Fibroblast of lung (primary cell): ENCODE measurements around the gene ASAP2. TPM values are rescaled to one million over a fixed set of nuclear protein-coding genes. Genes with fewer than 3 reads are reported as not detected.

ENCODE experiments used
- DNase-seq, 2 donors: peaks; one replicate each; pipeline versions ENCODE4 v3.0.0 to v3.0.0-alpha.2; 2010; ENCODE audit warnings: low read depth in 2 of 2
- H2AFZ ChIP-seq: 2 replicates; pipeline ENCODE4 v1.5.1; 2012; ENCODE audit warnings: low read length, control low read depth, inconsistent platforms
- H3K27ac ChIP-seq: 2 replicates; pipeline ENCODE4 v1.5.1; 2011; ENCODE audit warnings: low read length, control low read depth; ENCODE audit not compliant: insufficient read depth
- H3K27me3 ChIP-seq: 2 replicates; pipeline ENCODE4 v1.5.1; 2011; ENCODE audit warnings: mild to moderate bottlenecking, low read length; ENCODE audit not compliant: control insufficient read depth, insufficient read depth
- H3K36me3 ChIP-seq: 2 replicates; pipeline ENCODE4 v1.5.1; 2011; ENCODE audit warnings: low read length; ENCODE audit not compliant: control insufficient read depth, insufficient read depth
- H3K4me1 ChIP-seq: 2 replicates; pipeline ENCODE4 v1.5.1; 2011; ENCODE audit warnings: low read length; ENCODE audit not compliant: control insufficient read depth, insufficient read depth; ENCODE audit errors: extremely low read depth
- H3K4me2 ChIP-seq: 2 replicates; pipeline ENCODE4 v1.5.1; 2011; ENCODE audit warnings: low read length, control low read depth; ENCODE audit not compliant: insufficient read depth; ENCODE audit errors: extremely low read depth
- H3K4me3 ChIP-seq, 4 experiments: fragments of 200-600 bp in 1 of 4; sonication (generic) in 1 of 4; replicated peaks in 1 of 4; 2 replicates each; pipeline ENCODE4 v1.5.1; 2011 to 2016; ENCODE audit warnings: low read length in 4 of 4, low read depth in 3 of 4, mild to moderate bottlenecking in 3 of 4, control low read depth in 2 of 4, inconsistent platforms in 1 of 4, mixed read lengths in 1 of 4; ENCODE audit not compliant: insufficient read depth in 1 of 4; ENCODE audit errors: control extremely low read depth in 1 of 4
- H3K79me2 ChIP-seq: 2 replicates; pipeline ENCODE4 v1.5.1; 2012; ENCODE audit warnings: mild to moderate bottlenecking, low read length, inconsistent platforms; ENCODE audit not compliant: control insufficient read depth, insufficient read depth
- H3K9ac ChIP-seq: 2 replicates; pipeline ENCODE4 v1.5.1; 2011; ENCODE audit warnings: mild to moderate bottlenecking, low read length, control low read depth; ENCODE audit not compliant: insufficient read depth
- H3K9me3 ChIP-seq: 2 replicates; pipeline ENCODE4 v1.5.1; 2012; ENCODE audit warnings: low read depth, low read length; ENCODE audit not compliant: control insufficient read depth, insufficient read depth
- H4K20me1 ChIP-seq: 2 replicates; pipeline ENCODE4 v1.5.1; 2011; ENCODE audit warnings: low read length; ENCODE audit not compliant: control insufficient read depth, insufficient read depth; ENCODE audit errors: extremely low read depth
- CTCF ChIP-seq, 2 donors: IDR thresholded peaks in 1 of 2; conservative IDR thresholded peaks in 1 of 2; 1 replicate in 1 of 2; 2 replicates in 1 of 2; pipeline ENCODE4 v1.5.1; 2011 to 2012; ENCODE audit warnings: low read length in 2 of 2, control low read depth in 1 of 2, inconsistent platforms in 1 of 2, low read depth in 1 of 2, mild to moderate bottlenecking in 1 of 2
- EZH2 ChIP-seq: IDR thresholded peaks from 2 replicates; pipeline ENCODE4 v1.5.1; 2012; ENCODE audit warnings: low read length, control low read depth, mild to moderate bottlenecking; ENCODE audit errors: missing control alignments
- polyA plus RNA-seq, 2 donors: library from polyadenylated mRNA; depleted of rRNA in 1 of 2; stranded (reverse) in 1 of 2; unstranded in 1 of 2; fragments of >200 nt; gene quantifications; 2 replicates each; pipeline ENCODE4 v1.2.1, GENCODE V29; 2011 to 2012; ENCODE audit warnings: missing spikeins in 1 of 2
- total RNA-seq: library from RNA; depleted of rRNA; stranded (reverse); fragments of >200 nt; gene quantifications from 2 replicates; pipeline ENCODE4 v1.2.1, GENCODE V29; 2014

The ASAP2 gene
- total and polyA plus RNA-seq, 2 donors (not counting 1 experiment from before 2014, with no cell fraction given) = 19.2 to 19.9 TPM

GRCh38 chr2:9313443-9313842 is 106.8 kb downstream of the ASAP2 start:
- H2AFZ ChIP-seq = no peak overlapping the region
- no peaks in the 10 kb centered on the region for H3K9me3 ChIP-seq
- H3K9ac ChIP-seq = no peak overlapping the region
- H3K4me2 ChIP-seq = no peak overlapping the region
- H4K20me1 ChIP-seq = no peaks in the 10 kb centered on the region
- H3K27me3 ChIP-seq = no peaks in the 10 kb centered on the region
- peaks cover 18% of the 10 kb centered on the region for H3K4me1 ChIP-seq
- peak; percentile 22 to 62 for DNase-seq
- no peak for TF ChIP-seq EZH2
- TF ChIP-seq CTCF (conservative IDR thresholded peaks at IDR 0.05 in 1 of 2, IDR thresholded peaks at IDR 0.05 in 1 of 2; ENCODE audit: low read depth in 1 of 2, low read length in 2 of 2) = no peak
- peaks cover 3% of the 10 kb centered on the region for H3K36me3 ChIP-seq
- H3K27ac ChIP-seq = no peak overlapping the region
- H3K79me2 ChIP-seq = peaks cover 15% of the 10 kb centered on the region
- H3K4me3 ChIP-seq = no peak overlapping the region

- Histone ChIP-seq H3K4me1 (peaks cover 16% of the 10 kb centered on the region), H3K4me3 (no peak overlapping the region), H3K9me3 (no peaks in the 10 kb centered on the region), H3K9ac (no peak overlapping the region), H3K79me2 (peaks cover 13% of the 10 kb centered on the region), H3K36me3 (peaks cover 4% of the 10 kb centered on the region), H3K27me3 (no peaks in the 10 kb centered on the region), H3K27ac (no peak overlapping the region), H2AFZ (no peak overlapping the region), H3K4me2 (no peak overlapping the region), H4K20me1 (no peaks in the 10 kb centered on the region)
- TF ChIP-seq CTCF (conservative IDR thresholded peaks at IDR 0.05 in 1 of 2, IDR thresholded peaks at IDR 0.05 in 1 of 2; ENCODE audit: low read depth in 1 of 2, low read length in 2 of 2) (no peak), EZH2 (no peak)
- DNase-seq = no peak
Observed at GRCh38 chr2:9315280-9315847, 108.8 kb downstream of the ASAP2 start.

- TF ChIP-seq EZH2 = no peak
- TF ChIP-seq CTCF (conservative IDR thresholded peaks at IDR 0.05 in 1 of 2, IDR thresholded peaks at IDR 0.05 in 1 of 2; ENCODE audit: low read depth in 1 of 2, low read length in 2 of 2) = no peak
- H3K9ac ChIP-seq = no peak overlapping the region
- H3K4me1 ChIP-seq = peaks cover 4% of the 10 kb centered on the region
- H3K27me3 ChIP-seq = no peaks in the 10 kb centered on the region
- H3K4me3 ChIP-seq = no peak overlapping the region
- no peak overlapping the region for H2AFZ ChIP-seq
- DNase-seq = no peak
- H3K27ac ChIP-seq = no peak overlapping the region
- no peak overlapping the region for H3K4me2 ChIP-seq
- peaks cover 8% of the 10 kb centered on the region for H3K79me2 ChIP-seq
- H3K36me3 ChIP-seq = peaks cover 4% of the 10 kb centered on the region
- H4K20me1 ChIP-seq = no peaks in the 10 kb centered on the region
- no peaks in the 10 kb centered on the region for H3K9me3 ChIP-seq
Observed at GRCh38 chr2:9317559-9317958, 110.9 kb downstream of the ASAP2 start.
